ENCODE results near the gene MACROD2.

DNA sequence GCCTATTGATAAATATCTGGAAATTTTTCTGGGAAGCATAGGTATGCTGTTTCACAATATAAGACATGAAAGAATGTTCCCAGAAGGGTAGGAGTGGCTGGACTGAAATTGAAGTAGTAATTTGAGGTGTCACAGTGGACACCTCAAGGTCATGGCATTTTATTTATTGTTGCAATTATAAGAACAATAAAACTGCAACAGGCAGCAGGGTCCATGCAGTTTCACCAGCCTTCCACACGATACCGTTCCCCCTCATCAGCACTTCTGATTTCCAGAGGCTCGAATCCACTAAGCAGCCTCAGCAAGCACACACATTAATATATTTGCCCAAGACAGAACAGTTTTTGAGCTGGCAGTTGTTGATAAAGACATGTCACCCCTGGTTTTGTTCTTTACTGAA lies 1540.5 kb downstream of the MACROD2 start:
- TF ChIP-seq CTCF (conservative IDR thresholded peaks at IDR 0.05 in 1 of 2, IDR thresholded peaks at IDR 0.05 in 1 of 2; ENCODE audit: extremely low read depth in 1 of 2, insufficient read depth in 1 of 2, low read depth in 1 of 2, low read length in 2 of 2), result no peak
- no peak for TF ChIP-seq EZH2 (IDR thresholded peaks at IDR 0.05; ENCODE audit: borderline replicate concordance, low read length)

All from mammary epithelial cell (primary cell).